Measurements from ENCODE around the gene SERINC2. TPM values are rescaled to one million over a fixed set of nuclear protein-coding genes. Genes with fewer than 3 reads are reported as not detected.

Gene SERINC2
- total and polyA plus RNA-seq, 2 of the 8 experiments (the other 6 are each of a cell fraction or from before 2014, with no cell fraction given) = 31.4 to 60.0 TPM

DNA sequence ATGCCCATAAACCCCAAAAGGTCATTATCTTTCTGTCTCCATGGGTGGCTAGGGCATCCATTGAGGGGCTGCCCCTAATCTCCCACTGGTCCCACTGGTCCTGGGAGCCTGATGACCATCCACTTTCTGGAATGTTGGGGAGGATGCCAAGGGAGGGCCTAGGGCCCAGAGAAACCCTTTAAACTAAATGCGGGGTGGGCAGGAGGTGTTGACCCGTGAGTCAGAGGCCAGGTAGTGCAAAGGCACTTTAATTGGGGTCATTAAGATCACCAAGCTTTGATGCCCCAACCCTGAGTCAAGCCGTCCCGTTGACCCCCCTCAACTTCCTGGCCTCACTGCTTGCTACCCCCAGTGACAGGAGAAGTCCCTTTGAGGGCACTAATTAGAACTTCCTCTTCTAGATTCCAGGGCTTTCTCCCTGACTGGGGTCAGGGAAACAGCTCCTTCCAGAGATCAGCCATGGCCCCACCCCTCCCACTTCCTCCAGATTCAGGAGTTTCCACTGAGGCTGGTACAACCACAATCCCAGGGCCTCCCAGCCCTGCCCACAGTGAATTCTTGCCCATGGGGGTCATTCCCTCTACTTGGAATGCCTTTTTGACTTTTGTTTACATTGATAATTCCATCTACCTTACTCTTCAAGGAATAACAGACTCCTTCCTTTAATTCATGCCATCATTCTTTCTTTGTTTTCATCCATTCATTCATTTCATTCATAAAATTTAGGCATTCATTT lies 15.5 kb upstream of the SERINC2 start:
- H3K14ac ChIP-seq (ENCODE audit: insufficient read length) = no peak overlapping the region
- no peak overlapping the region for H2AK5ac ChIP-seq (ENCODE audit: low read depth, low read length)
- POLR2A ChIA-PET (ENCODE audit: partially characterized antibody) = interaction anchor here (2.0 kb wide), 1 partner anchor 16 kb away, joined by 8 read pairs; no protein-coding TSS in a partner anchor
- H4K91ac ChIP-seq (replicated peaks; ENCODE audit: insufficient read length, low read length) = no peak overlapping the region
- no peak overlapping the region for H2BK20ac ChIP-seq (ENCODE audit: low read length)
- H2BK120ac ChIP-seq (replicated peaks; ENCODE audit: low read depth, low read length) = no peak overlapping the region
- H4K8ac ChIP-seq (ENCODE audit: extremely low read depth, insufficient read depth, low read length) = no peak overlapping the region
- DNase-seq (ENCODE audit: low read depth in 1 of 2, low spot score in 2 of 2) (no peak), FAIRE-seq (no peak)
- WGBS, 2 experiments (ENCODE audit: extremely low coverage in 1 of 2, insufficient coverage in 1 of 2, insufficient read length in 1 of 2, insufficient replicate concordance in 2 of 2, low coverage in 1 of 2, low lambda C conversion rate in 2 of 2, missing lambda C conversion rate in 1 of 2) = 80% methylated on average over 4 of the region's 4 CpGs; no CpG with 5 or more reads in 1 of the 2 experiments
- no peaks in the 10 kb centered on the region; the same call in 1 of the 2 replicates for H3K23me2 ChIP-seq (ENCODE audit: low read depth, low read length)
- no peaks in the 10 kb centered on the region for H3K79me2 ChIP-seq (ENCODE audit: control insufficient read depth in 1 of 2, insufficient read depth in 2 of 2, low read length in 2 of 2)
- no peak overlapping the region for H3K56ac ChIP-seq (replicated peaks; ENCODE audit: insufficient read length, low read depth, low read length)
- H3K9ac ChIP-seq (replicated peaks in 1 of 4; ENCODE audit: extremely low read depth in 1 of 4, low read depth in 3 of 4, low read length in 3 of 4) = no peak overlapping the region
- H2BK5ac ChIP-seq (ENCODE audit: low read depth, low read length) = no peak overlapping the region
- H2BK15ac ChIP-seq (ENCODE audit: low read length) = no peak overlapping the region
- no peaks in the 10 kb centered on the region for H3K79me1 ChIP-seq (ENCODE audit: low read depth, low read length)
- no peaks in the 10 kb centered on the region for H3K9me3 ChIP-seq (ENCODE audit: insufficient read depth in 2 of 2, low read depth in 1 of 2, low read length in 1 of 2)
- no peak overlapping the region for H3K23ac ChIP-seq (ENCODE audit: insufficient read length)
- no peak overlapping the region for H3K4me2 ChIP-seq (ENCODE audit: insufficient read depth in 1 of 2, low read depth in 2 of 2, low read length in 2 of 2)
- H2BK12ac ChIP-seq (ENCODE audit: low read depth, low read length) = no peak overlapping the region
- H4K5ac ChIP-seq (ENCODE audit: insufficient read length, low read depth, low read length) = no peak overlapping the region
- no peak overlapping the region for H2AFZ ChIP-seq (ENCODE audit: low read length)
- no peak overlapping the region for H3K27ac ChIP-seq (ENCODE audit: low read depth, low read length)
- H3K36me3 ChIP-seq (ENCODE audit: control insufficient read depth in 2 of 4, insufficient read depth in 4 of 4, low read length in 3 of 4) = no peaks in the 10 kb centered on the region
- no peak overlapping the region for H3K4me3 ChIP-seq (ENCODE audit: extremely low read depth in 1 of 4, insufficient read depth in 2 of 4, low read depth in 3 of 4, low read length in 4 of 4)
- no peaks in the 10 kb centered on the region for H4K20me1 ChIP-seq (replicated peaks in 1 of 2; ENCODE audit: control insufficient read depth in 1 of 2, insufficient read depth in 2 of 2, low read length in 2 of 2)
- H3K18ac ChIP-seq (ENCODE audit: extremely low read depth, low read length) = no peak overlapping the region
- no peak overlapping the region for H3K4ac ChIP-seq (replicated peaks; ENCODE audit: insufficient read length, low read depth, low read length)
- CTCF ChIA-PET (ENCODE audit: partially characterized antibody) = interaction anchor here (0.7 to 11.8 kb wide), 15 partner anchors 8 to 275 kb away, joined by 3 to 415 read pairs (median 4); partner anchors contain the start of gene SERINC2
- H3K27me3 ChIP-seq (replicated peaks in 1 of 4; ENCODE audit: control insufficient read depth in 3 of 4, extremely low read depth in 1 of 4, insufficient read depth in 3 of 4, low read length in 3 of 4) = no peaks in the 10 kb centered on the region
- H3K4me1 ChIP-seq (replicated peaks in 1 of 4; ENCODE audit: control insufficient read depth in 3 of 4, insufficient read depth in 4 of 4, low read length in 3 of 4) = peaks cover 0 to 3% (median 2%) of the 10 kb centered on the region in 4 experiments; a peak in 4 of 7 replicates
- TF ChIP-seq MAFK (IDR thresholded peaks at IDR 0.05; ENCODE audit: low read depth, low read length) = no peak
- TF ChIP-seq RNF2 (IDR thresholded peaks at IDR 0.05; ENCODE audit: borderline replicate concordance, low read depth, low read length, missing control alignments, poor library complexity, severe bottlenecking) = no peak
- no peak for TF ChIP-seq CREB1 (IDR thresholded peaks at IDR 0.05)
- no peak for TF ChIP-seq TEAD4 (IDR thresholded peaks at IDR 0.05; ENCODE audit: low read depth, low read length)
- no peak for TF ChIP-seq CTBP2 (IDR thresholded peaks at IDR 0.05; ENCODE audit: borderline replicate concordance, insufficient read depth, insufficient read length, low read length)
- TF ChIP-seq JUND (IDR thresholded peaks at IDR 0.05; ENCODE audit: low read length) = no peak
- TF ChIP-seq HDAC6 (IDR thresholded peaks at IDR 0.05; ENCODE audit: low read depth, low read length) = no peak
- TF ChIP-seq RXRA (IDR thresholded peaks at IDR 0.05; ENCODE audit: insufficient read depth, low read depth, low read length) = no peak
- no peak for TF ChIP-seq RAD21 (IDR thresholded peaks at IDR 0.05 in 1 of 2, conservative IDR thresholded peaks at IDR 0.05 in 1 of 2; ENCODE audit: low read depth in 2 of 2, low read length in 2 of 2)
- TF ChIP-seq KDM5A (IDR thresholded peaks at IDR 0.05; ENCODE audit: low read length) = no peak
